HG03575 (cell line): ENCODE measurements around the gene ATP2C2.
"Not testable (repeated sequence)": the region's sequence is repeated elsewhere in the genome, so short reads cannot be mapped to it uniquely, and the experiment has no call there.

Source experiments
- ATAC-seq: cut with Tn5 transposase; IDR thresholded peaks from one replicate; pipeline ENCODE4 v1.9.1; 2021; ENCODE audit not compliant: unreplicated experiment, insufficient number of reproducible peaks, low FRiP score; ENCODE audit errors: extremely low read depth

ATP2C2 gene

DNA sequence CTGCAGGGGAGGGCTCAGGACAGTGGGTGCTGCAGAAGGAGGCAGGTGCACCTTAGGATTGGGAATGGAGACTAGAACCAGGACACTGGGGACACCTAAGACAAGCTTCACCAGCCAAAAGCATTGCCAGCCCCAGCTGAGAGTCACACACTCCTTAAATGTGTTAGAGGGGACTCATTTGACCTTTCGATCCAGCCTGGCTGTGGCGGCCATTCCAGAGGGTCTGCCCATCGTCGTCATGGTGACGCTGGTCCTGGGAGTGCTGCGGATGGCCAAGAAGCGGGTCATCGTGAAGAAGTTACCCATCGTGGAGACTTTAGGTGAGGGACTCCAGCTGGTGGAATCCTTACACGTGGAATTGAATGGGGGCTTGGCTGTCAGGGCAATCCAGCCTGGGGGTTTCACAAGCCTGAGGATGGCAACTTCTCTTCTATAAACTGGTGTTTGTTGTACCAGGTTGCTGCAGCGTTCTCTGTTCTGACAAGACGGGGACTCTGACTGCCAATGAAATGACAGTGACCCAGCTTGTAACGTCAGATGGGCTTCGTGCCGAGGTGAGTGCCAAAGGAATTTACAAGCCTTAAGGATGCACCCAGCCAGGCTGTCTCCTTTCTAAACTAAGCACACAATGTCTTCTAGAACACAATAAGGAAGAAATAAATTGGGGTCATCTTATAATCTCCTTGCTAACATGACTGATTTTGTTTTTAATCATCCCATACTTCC lies 70.8 kb downstream of the ATP2C2 start:
- no peak for ATAC-seq

- no peak for ATAC-seq
These were observed 74.2 kb downstream of the ATP2C2 start for GRCh38 chr16:84442416-84443145.

GRCh38 chr16:84443166-84443802 lies 74.9 kb downstream of the ATP2C2 start:
- no peak for ATAC-seq

DNA sequence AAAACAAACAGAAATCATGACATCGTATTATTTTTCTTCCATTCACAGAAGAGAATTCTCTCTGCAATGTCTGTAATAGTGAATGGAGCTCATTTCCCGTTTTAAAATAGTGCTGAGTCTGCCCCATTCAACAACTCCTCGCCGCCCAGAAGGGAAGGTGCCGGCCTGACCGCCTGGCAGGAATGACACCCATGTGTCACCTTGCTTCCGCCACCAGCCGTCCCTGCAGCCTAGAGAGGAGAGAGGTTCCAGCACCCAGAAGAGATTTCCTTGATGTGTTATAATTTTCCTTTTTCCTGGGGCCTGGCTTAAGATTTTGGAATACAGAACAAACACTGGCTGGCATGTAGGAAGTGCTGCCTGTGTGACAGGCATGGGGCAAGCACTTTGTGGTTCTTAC lies 76.1 kb downstream of the ATP2C2 start:
- ATAC-seq = no peak

DNA sequence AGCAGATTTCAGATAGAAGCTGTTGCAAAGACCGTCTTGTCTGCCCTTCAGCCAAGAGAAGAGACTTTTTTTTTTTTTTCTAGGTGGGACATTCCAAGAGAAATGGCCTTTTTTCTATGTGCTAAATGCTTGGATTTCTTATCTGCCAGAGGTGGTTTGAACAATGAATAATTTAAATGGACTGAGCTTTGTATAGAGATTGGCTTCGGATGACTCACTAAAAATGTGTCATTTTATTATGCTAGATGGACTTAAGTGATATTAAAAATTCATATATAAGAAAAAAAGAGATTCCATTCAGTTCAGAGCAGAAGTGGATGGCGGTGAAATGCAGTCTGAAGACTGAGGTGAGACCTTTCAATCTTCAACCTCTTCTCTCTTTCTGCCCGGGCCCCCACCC lies 77.7 kb downstream of the ATP2C2 start:
- no peak for ATAC-seq

- no peak for ATAC-seq
These were observed 78.5 kb downstream of the ATP2C2 start for GRCh38 chr16:84446596-84447392.

DNA sequence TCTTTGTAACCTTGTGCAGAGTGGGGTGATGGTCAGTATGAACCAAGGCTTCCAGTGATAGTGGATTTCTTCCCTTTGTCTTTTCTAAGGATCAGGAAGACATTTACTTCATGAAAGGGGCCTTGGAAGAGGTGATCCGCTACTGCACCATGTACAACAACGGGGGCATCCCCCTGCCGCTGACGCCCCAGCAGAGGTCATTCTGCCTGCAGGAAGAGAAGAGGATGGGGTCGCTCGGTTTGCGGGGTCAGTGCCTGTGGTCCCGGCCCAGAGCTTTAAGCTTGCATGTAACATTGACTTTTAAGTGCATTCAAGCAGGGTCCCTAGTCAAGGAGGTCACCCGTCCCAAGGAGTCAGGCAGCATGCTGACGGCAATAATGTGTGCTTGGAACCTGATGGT lies 80.1 kb downstream of the ATP2C2 start:
- ATAC-seq = no peak

DNA sequence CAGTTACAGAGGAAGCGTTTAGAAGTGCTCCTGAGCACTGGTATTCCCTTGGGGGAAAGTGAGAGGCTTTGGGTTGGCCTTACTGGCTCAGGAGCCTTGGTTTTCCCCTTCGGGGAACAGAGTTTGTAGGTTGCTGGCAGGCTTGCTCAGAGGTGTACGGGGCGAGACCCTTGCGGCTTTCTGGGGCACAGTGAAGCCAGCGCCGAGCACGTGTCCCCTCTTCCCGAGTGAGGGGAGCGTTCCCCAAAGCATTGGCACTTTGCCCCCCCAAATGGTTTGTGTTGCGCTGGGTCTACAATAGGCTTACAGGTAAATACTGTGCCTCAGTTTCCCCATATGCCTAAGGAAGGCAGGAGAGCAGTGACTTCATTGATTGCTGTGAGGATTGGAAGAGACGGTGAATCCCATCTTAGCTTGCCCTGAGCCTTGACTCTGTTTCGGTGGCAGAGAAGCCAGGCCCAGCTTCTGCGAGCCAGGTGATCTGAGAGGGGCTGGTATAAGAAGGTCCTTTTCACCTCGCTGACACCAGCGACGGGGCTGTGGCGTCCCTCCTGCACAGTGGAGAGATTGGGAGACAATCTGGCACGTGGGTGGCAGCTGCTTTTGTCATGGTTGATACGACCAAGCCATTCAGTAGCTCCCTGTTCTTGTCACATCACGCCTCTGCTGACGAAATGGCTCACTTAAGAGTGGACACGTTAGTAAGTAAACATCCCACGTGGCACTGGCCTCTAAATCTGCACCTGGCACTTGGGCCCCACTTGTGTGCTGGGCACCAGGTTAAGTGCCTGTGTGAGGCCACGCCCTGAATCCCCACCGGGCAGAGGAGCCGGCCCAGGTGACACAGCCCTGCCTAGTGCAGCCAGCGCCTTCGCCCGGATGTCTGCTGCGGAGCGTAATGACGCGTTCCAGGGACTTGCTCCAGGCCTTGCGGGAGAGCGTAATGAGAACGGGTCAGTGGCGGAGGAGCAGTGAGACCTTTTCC lies 81.1 kb downstream of the ATP2C2 start:
- ATAC-seq = no peak

DNA sequence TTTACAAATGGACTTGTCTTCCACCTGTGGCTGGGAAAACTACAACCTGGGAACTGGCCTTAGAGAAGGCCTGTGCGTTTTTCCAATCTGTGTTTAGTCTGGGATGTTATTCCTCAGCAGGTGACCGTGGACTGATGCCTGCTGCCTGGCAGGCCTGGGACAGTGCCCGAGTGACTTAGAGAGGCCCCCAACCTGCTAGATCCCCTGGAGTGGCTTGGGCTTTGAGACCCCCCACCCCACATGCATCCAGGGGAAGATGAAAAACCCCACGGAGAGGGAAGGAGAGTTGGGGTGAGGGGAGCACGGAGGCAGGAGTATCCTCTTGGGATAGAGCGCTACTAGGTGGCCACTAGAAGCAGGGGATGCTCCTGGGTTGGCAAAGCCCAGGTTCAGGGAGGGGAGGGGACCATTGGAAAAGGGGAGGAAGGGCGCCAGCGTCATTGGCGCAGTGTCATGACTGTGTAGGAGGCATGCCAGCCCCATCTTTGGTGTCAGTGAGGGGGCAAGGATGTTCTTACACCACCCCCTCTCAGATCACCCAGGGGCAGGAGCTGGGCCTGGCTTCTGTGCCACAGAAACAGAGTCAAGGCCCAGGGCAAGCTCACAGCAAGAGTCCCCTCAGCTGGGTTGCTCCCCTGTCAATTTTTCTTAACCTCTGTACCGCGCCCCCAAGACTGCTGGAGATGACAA lies 82.0 kb downstream of the ATP2C2 start:
- no peak for ATAC-seq

DNA sequence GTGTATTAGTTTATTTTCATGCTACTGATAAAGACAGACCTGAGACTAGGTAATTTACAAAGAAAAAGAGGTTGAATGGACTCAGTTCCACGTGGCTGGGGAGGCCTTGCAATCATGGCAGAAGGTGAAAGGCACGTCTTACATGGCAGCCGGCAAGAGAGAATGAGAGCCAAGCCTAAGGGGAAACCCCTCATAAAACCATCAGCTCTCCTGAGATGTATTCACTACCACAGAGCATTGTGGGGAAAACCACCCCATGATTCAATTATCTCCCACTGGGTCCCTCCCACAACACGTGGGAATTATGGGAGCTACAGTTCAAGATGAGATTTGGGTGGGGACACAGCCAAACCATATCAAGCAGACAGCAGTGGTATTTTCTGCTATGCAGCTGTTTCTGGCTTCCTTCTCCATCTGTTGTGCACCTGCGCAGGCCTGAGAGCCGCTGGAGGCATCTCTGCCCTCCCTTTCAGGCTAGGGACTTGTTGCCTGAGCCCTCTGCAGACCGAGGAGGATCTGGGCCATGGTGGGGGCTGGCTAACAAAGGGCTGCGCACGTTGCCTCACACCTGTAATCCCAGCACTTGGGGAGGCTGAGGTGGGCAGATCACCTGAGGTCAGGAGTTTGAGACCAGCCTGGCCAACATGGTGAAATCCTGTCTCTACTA lies 82.8 kb downstream of the ATP2C2 start:
- not testable (repeated sequence) for ATAC-seq

- ATAC-seq = no peak
These were observed 83.4 kb downstream of the ATP2C2 start for GRCh38 chr16:84451781-84452180.

DNA sequence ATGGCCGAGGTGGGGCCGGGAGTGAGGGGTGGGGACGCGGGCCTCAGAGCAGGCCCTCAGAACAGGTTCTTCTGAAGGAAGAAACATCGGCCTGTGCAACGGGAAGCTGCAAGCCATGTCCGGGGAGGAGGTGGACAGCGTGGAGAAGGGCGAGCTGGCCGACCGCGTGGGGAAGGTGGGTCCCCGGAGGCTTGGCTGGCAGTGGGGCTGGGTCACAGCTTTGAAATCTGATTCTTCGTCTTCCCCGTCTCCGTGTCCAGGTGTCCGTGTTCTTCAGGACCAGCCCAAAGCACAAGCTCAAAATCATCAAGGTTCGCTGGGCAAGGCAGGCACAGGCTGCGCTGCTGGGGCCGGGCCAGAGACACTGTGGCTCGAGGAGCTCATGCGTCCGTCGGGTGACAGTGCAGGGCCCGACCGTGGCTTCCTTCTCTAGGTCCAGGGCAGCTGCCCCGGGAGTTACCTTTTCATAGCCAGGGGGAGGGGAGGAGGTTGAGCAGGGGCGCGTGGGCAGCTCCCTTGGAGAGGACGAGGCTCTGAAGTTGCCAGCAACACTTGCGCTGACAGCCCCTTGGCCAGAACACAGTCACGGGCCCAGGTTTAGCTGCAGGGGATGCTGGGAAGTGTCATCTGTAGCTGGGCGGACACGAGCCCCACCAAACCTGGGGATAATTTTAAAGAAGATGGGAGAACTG lies 84.9 kb downstream of the ATP2C2 start:
- ATAC-seq = no peak

GRCh38 chr16:84454611-84455010 lies 86.3 kb downstream of the ATP2C2 start:
- no peak for ATAC-seq

- no peak for ATAC-seq
These were observed 86.7 kb downstream of the ATP2C2 start for GRCh38 chr16:84455031-84455430.

GRCh38 chr16:84458606-84459532 lies 90.5 kb downstream of the ATP2C2 start:
- no peak for ATAC-seq

- no peak for ATAC-seq
These were observed 91.2 kb downstream of the ATP2C2 start for GRCh38 chr16:84459533-84459894.
